GM12878 (cell line): ENCODE data around the gene TVP23C.

Experiments
- EP300 ChIP-seq, 2 experiments: fragments of 150-350 bp in 1 of 2; IDR thresholded peaks; 2 replicates each; pipeline ENCODE4 v1.6.1; 2011 to 2012; ENCODE audit warnings: low read depth in 2 of 2, low read length in 2 of 2, borderline replicate concordance in 1 of 2, improper control_type of control experiment in 1 of 2, inconsistent platforms in 1 of 2; ENCODE audit not compliant: control insufficient read depth in 1 of 2
- NFIC ChIP-seq: IDR thresholded peaks from 2 replicates; pipeline ENCODE4 v1.6.1; 2012; ENCODE audit warnings: low read depth, mild to moderate bottlenecking, inconsistent platforms, low read length, moderate library complexity
- RAD21 ChIP-seq: IDR thresholded peaks from 2 replicates; pipeline ENCODE4 v1.6.1; 2011; ENCODE audit warnings: mild to moderate bottlenecking, low read depth, low read length, moderate library complexity; ENCODE audit not compliant: insufficient read depth
- RAD51 ChIP-seq: fragments of 450-650 bp; IDR thresholded peaks from 2 replicates; pipeline ENCODE4 v1.6.1; 2016; ENCODE audit warnings: moderate library complexity, mild to moderate bottlenecking, inconsistent platforms
- TAF1 ChIP-seq: IDR thresholded peaks from 2 replicates; pipeline ENCODE4 v1.6.1; 2011; ENCODE audit warnings: mild to moderate bottlenecking, low read depth, low read length, borderline replicate concordance
- ZNF274 ChIP-seq: IDR thresholded peaks from one replicate; pipeline ENCODE4 v1.8.0; 2011; ENCODE audit not compliant: insufficient read length, insufficient read depth
- TF ChIP-seq, protein P1 (sequence below), 3 experiments: IDR thresholded peaks in 2 of 3; conservative IDR thresholded peaks in 1 of 3; 2 replicates each; pipeline ENCODE4 v1.5.1; 2011; ENCODE audit warnings: low read depth in 3 of 3, low read length in 3 of 3, mild to moderate bottlenecking in 3 of 3, control low read depth in 2 of 3, moderate library complexity in 2 of 3, inconsistent platforms in 1 of 3, mixed read lengths in 1 of 3; ENCODE audit not compliant: control insufficient read depth in 2 of 3, insufficient read depth in 1 of 3; ENCODE audit errors: extremely low read depth in 1 of 3
- TF ChIP-seq, protein P2 (sequence below): fragments of 450-650 bp; IDR thresholded peaks from 2 replicates; pipeline ENCODE4 v1.6.1; 2016; ENCODE audit warnings: mild to moderate bottlenecking

GRCh38 chr17:15465045-15465701, 98.1 kb downstream of the TVP23C start:
- no peak for TF ChIP-seq EP300 (IDR thresholded peaks at IDR 0.05; ENCODE audit: borderline replicate concordance in 1 of 2, control insufficient read depth in 1 of 2, low read depth in 2 of 2, low read length in 2 of 2)
- TF ChIP-seq RAD51, result no peak
- TF ChIP-seq ZNF274, result no peak
- TF ChIP-seq, protein P1, sequence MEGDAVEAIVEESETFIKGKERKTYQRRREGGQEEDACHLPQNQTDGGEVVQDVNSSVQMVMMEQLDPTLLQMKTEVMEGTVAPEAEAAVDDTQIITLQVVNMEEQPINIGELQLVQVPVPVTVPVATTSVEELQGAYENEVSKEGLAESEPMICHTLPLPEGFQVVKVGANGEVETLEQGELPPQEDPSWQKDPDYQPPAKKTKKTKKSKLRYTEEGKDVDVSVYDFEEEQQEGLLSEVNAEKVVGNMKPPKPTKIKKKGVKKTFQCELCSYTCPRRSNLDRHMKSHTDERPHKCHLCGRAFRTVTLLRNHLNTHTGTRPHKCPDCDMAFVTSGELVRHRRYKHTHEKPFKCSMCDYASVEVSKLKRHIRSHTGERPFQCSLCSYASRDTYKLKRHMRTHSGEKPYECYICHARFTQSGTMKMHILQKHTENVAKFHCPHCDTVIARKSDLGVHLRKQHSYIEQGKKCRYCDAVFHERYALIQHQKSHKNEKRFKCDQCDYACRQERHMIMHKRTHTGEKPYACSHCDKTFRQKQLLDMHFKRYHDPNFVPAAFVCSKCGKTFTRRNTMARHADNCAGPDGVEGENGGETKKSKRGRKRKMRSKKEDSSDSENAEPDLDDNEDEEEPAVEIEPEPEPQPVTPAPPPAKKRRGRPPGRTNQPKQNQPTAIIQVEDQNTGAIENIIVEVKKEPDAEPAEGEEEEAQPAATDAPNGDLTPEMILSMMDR (IDR thresholded peaks at IDR 0.05 in 2 of 3, conservative IDR thresholded peaks at IDR 0.05 in 1 of 3; ENCODE audit: control insufficient read depth in 2 of 3, extremely low read depth in 1 of 3, insufficient read depth in 1 of 3, low read depth in 3 of 3, low read length in 3 of 3), result no peak
- TF ChIP-seq TAF1, result no peak
- no peak for TF ChIP-seq NFIC
- TF ChIP-seq, protein P2, sequence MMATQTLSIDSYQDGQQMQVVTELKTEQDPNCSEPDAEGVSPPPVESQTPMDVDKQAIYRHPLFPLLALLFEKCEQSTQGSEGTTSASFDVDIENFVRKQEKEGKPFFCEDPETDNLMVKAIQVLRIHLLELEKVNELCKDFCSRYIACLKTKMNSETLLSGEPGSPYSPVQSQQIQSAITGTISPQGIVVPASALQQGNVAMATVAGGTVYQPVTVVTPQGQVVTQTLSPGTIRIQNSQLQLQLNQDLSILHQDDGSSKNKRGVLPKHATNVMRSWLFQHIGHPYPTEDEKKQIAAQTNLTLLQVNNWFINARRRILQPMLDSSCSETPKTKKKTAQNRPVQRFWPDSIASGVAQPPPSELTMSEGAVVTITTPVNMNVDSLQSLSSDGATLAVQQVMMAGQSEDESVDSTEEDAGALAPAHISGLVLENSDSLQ, result no peak
- TF ChIP-seq RAD21, result no peak
